Vagina (tissue), 2 donors: Measurements from ENCODE around the gene LEMD2. TPM values are rescaled to one million over a fixed set of nuclear protein-coding genes. Genes with fewer than 3 reads are reported as not detected.
A peak's percentile ranks its signal among the peaks of the same experiment; 100 is the strongest.

Experiments
- DNase-seq, 2 donors: peaks; one replicate each; pipeline ENCODE4 v3.0.0-alpha.2; 2017; ENCODE audit errors: extremely low spot score in 2 of 2
- H3K27ac ChIP-seq: fragments of 200-600 bp; sonication (generic); one replicate; pipeline ENCODE4 v1.5.1; 2019
- H3K27me3 ChIP-seq: fragments of 200-600 bp; sonication (generic); one replicate; pipeline ENCODE4 v1.5.1; 2019
- H3K36me3 ChIP-seq, 2 donors: fragments of 200-600 bp; sonication (generic); one replicate each; pipeline ENCODE4 v1.5.1; 2017 to 2019
- H3K4me1 ChIP-seq: fragments of 200-600 bp; sonication (generic); one replicate; pipeline ENCODE4 v1.5.1; 2019
- H3K4me3 ChIP-seq, 2 donors: fragments of 200-600 bp; sonication (generic); 1 replicate in 1 of 2; 2 replicates in 1 of 2; pipeline ENCODE4 v1.5.1; 2016 to 2019
- H3K9me3 ChIP-seq: fragments of 200-600 bp; sonication (generic); one replicate; pipeline ENCODE4 v1.5.1; 2019
- CTCF ChIP-seq, 3 experiments: fragments of 450-650 bp in 2 of 3; fragments of 200-600 bp in 1 of 3; sonication (generic) in 1 of 3; IDR thresholded peaks; one replicate each; pipeline ENCODE4 v1.5.1; 2017 to 2019; ENCODE audit warnings: antibody characterized with exemption in 3 of 3, mild to moderate bottlenecking in 2 of 3, moderate library complexity in 2 of 3
- POLR2A ChIP-seq, 2 donors: fragments of 450-650 bp; IDR thresholded peaks; one replicate each; pipeline ENCODE4 v1.6.1; 2017; ENCODE audit warnings: antibody characterized with exemption in 2 of 2, mild to moderate bottlenecking in 2 of 2, moderate library complexity in 2 of 2
- POLR2AphosphoS5 ChIP-seq, 2 donors: sonication (generic); formaldehyde crosslinking; IDR thresholded peaks; one replicate each; pipeline ENCODE4 v1.9.0; 2017; ENCODE audit warnings: antibody characterized with exemption in 2 of 2, mild to moderate bottlenecking in 2 of 2, low read depth in 1 of 2; ENCODE audit not compliant: insufficient read depth in 1 of 2
- intact Hi-C: fragments of 100-400 bp; cut with DNase I; formaldehyde crosslinking; loops from one replicate; pipeline ENCODE4 v1.15.1; 2023
- total RNA-seq: library from RNA; depleted of rRNA; stranded (reverse); fragments of >200 nt; gene quantifications from one replicate; pipeline ENCODE4 v1.2.3, GENCODE V29; 2016

Gene LEMD2
- total RNA-seq, 1 donor from 2014 or later = 55.5 TPM

- Histone ChIP-seq H3K9me3 (no peaks in the 10 kb centered on the region), H3K36me3 (peaks cover 0 to 24% of the 10 kb centered on the region in 2 donors), H3K4me1 (peaks cover 38% of the 10 kb centered on the region), H3K27ac (peak overlapping the region; percentile 97), H3K4me3 (peak overlapping the region; percentile 85 to 90), H3K27me3 (no peaks in the 10 kb centered on the region)
- TF ChIP-seq POLR2A (IDR thresholded peaks at IDR 0.05) (no peak), CTCF (IDR thresholded peaks at IDR 0.05) (no peak), POLR2AphosphoS5 (IDR thresholded peaks at IDR 0.05; ENCODE audit: insufficient read depth in 1 of 2, low read depth in 1 of 2) (no peak)
- intact Hi-C loops = no loop called here
- no peak for DNase-seq
Measured at GRCh38 chr6:33787346-33787953, 1.5 kb downstream of the LEMD2 start.

- H3K36me3 ChIP-seq = peaks cover 0 to 25% of the 10 kb centered on the region in 2 donors
- H3K4me1 ChIP-seq = peaks cover 44% of the 10 kb centered on the region
- peak overlapping the region; percentile 97 for H3K27ac ChIP-seq
- intact Hi-C loops = no loop called here
- no peak for DNase-seq
- peak overlapping the region in 1 of 2 donors; percentile 90 for H3K4me3 ChIP-seq
- no peaks in the 10 kb centered on the region for H3K27me3 ChIP-seq
- no peaks in the 10 kb centered on the region for H3K9me3 ChIP-seq
- TF ChIP-seq POLR2A (IDR thresholded peaks at IDR 0.05) (no peak), CTCF (IDR thresholded peaks at IDR 0.05) (no peak), POLR2AphosphoS5 (IDR thresholded peaks at IDR 0.05; ENCODE audit: insufficient read depth in 1 of 2, low read depth in 1 of 2) (no peak)
Measured at GRCh38 chr6:33786736-33787135, 2.2 kb downstream of the LEMD2 start.

- Histone ChIP-seq H3K4me1 (peaks cover 54% of the 10 kb centered on the region), H3K9me3 (no peaks in the 10 kb centered on the region), H3K27me3 (no peaks in the 10 kb centered on the region), H3K27ac (peak overlapping the region; percentile 97), H3K36me3 (peaks cover 0 to 34% of the 10 kb centered on the region in 2 donors), H3K4me3 (no peak overlapping the region)
- no peak for DNase-seq
- intact Hi-C loops = no loop called here
- TF ChIP-seq CTCF (IDR thresholded peaks at IDR 0.05) (no peak), POLR2AphosphoS5 (IDR thresholded peaks at IDR 0.05; ENCODE audit: insufficient read depth in 1 of 2, low read depth in 1 of 2) (no peak), POLR2A (IDR thresholded peaks at IDR 0.05) (no peak)
Measured at GRCh38 chr6:33785778-33786177, 3.2 kb downstream of the LEMD2 start.

- no peak for DNase-seq
- Histone ChIP-seq H3K36me3 (peaks cover 0 to 43% of the 10 kb centered on the region in 2 donors), H3K9me3 (no peaks in the 10 kb centered on the region), H3K4me3 (no peak overlapping the region), H3K4me1 (peaks cover 58% of the 10 kb centered on the region), H3K27me3 (no peaks in the 10 kb centered on the region), H3K27ac (no peak overlapping the region)
- no peak for TF ChIP-seq POLR2A (IDR thresholded peaks at IDR 0.05)
- TF ChIP-seq CTCF (IDR thresholded peaks at IDR 0.05) = no peak
- TF ChIP-seq POLR2AphosphoS5 (IDR thresholded peaks at IDR 0.05; ENCODE audit: insufficient read depth in 1 of 2, low read depth in 1 of 2) = no peak
- intact Hi-C loops = no loop called here
Measured at GRCh38 chr6:33784787-33785186, 4.1 kb downstream of the LEMD2 start.

GRCh38 chr6:33783781-33784520 is 5.0 kb downstream of the LEMD2 start:
- no peaks in the 10 kb centered on the region for H3K27me3 ChIP-seq
- H3K4me1 ChIP-seq = peaks cover 58% of the 10 kb centered on the region
- no peaks in the 10 kb centered on the region for H3K9me3 ChIP-seq
- no peak for DNase-seq
- intact Hi-C loops = no loop called here
- TF ChIP-seq CTCF (IDR thresholded peaks at IDR 0.05) (no peak), POLR2AphosphoS5 (IDR thresholded peaks at IDR 0.05; ENCODE audit: insufficient read depth in 1 of 2, low read depth in 1 of 2) (no peak), POLR2A (IDR thresholded peaks at IDR 0.05) (no peak)
- peaks cover 0 to 52% of the 10 kb centered on the region in 2 donors for H3K36me3 ChIP-seq
- H3K4me3 ChIP-seq = no peak overlapping the region
- no peak overlapping the region for H3K27ac ChIP-seq
